Neural cell (in vitro differentiated cells): Measurements from ENCODE around the gene TSPEAR.

Experiments used
- EP300 ChIP-seq: fragments of 450-650 bp; conservative IDR thresholded peaks from 2 replicates; pipeline ENCODE4 v1.6.1; 2014; ENCODE audit warnings: antibody characterized with exemption, mild to moderate bottlenecking, moderate library complexity; ENCODE audit not compliant: poor library complexity, severe bottlenecking
- EZH2 ChIP-seq: fragments of 200-600, 300-800 bp; shearing (Covaris generic), sonication (generic); IDR thresholded peaks from 2 replicates; pipeline ENCODE4 v1.6.1; 2014; ENCODE audit warnings: antibody characterized with exemption, low read length, borderline replicate concordance, mild to moderate bottlenecking; ENCODE audit not compliant: insufficient read depth, poor library complexity, severe bottlenecking
- MXI1 ChIP-seq: fragments of 450-650 bp; conservative IDR thresholded peaks from 2 replicates; pipeline ENCODE4 v1.6.1; 2014; ENCODE audit warnings: antibody characterized with exemption, mild to moderate bottlenecking; ENCODE audit not compliant: poor library complexity, severe bottlenecking
- POLR2AphosphoS5 ChIP-seq: IDR thresholded peaks from 2 replicates; pipeline ENCODE4 v1.6.1; 2012
- RAD21 ChIP-seq: fragments of 450-650 bp; conservative IDR thresholded peaks from 2 replicates; pipeline ENCODE4 v1.6.1; 2014; ENCODE audit warnings: antibody characterized with exemption, mild to moderate bottlenecking, moderate library complexity
- SMC3 ChIP-seq: fragments of 450-650 bp; conservative IDR thresholded peaks from 2 replicates; pipeline ENCODE4 v1.6.1; 2014; ENCODE audit warnings: antibody characterized with exemption, mild to moderate bottlenecking, moderate library complexity; ENCODE audit not compliant: poor library complexity
- TAF1 ChIP-seq: IDR thresholded peaks from 2 replicates; pipeline ENCODE4 v1.6.1; 2012; ENCODE audit warnings: low read depth
- TF ChIP-seq, protein P1 (sequence below): fragments of 450-650 bp; IDR thresholded peaks from 2 replicates; pipeline ENCODE4 v1.5.1; 2014; ENCODE audit warnings: antibody characterized with exemption, mild to moderate bottlenecking, moderate library complexity; ENCODE audit not compliant: poor library complexity, severe bottlenecking
- TF ChIP-seq, protein P2 (sequence below): IDR thresholded peaks from 2 replicates; pipeline ENCODE4 v1.6.1; 2012; ENCODE audit warnings: borderline replicate concordance

DNA sequence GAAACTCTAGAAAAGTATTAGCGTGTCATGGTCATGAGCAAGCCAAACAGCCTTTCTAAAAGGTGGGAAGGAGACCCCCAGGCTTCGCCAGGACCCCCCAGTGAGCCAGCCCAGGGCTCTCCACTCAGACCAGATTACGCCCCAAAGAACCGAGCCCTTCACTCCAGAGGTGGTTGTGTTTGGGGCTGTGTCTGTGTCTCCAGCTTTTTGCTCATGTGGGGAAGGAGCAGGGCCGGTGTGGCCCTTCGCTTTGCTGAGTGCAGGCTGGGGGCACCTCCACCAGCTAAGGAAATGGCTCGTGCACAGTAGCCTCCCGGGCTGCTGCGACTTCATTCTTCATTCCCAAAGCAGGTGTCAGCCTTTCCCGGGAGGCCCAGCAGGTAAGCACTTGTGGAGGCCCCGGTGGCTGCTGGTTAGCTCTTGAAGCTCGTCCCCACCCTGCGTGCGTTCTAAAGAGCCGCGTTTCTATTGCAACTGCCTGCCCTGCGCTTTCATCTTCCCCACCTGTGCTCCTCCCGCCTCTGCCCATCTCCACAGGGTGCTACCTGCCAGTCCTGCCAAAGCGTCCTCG is 531 bp downstream of the TSPEAR start:
- TF ChIP-seq EZH2 (no peak), POLR2AphosphoS5 (no peak), EP300 (no peak), TAF1 (no peak), MXI1 (no peak), SMC3 (no peak), RAD21 (no peak)
- TF ChIP-seq, protein P1, sequence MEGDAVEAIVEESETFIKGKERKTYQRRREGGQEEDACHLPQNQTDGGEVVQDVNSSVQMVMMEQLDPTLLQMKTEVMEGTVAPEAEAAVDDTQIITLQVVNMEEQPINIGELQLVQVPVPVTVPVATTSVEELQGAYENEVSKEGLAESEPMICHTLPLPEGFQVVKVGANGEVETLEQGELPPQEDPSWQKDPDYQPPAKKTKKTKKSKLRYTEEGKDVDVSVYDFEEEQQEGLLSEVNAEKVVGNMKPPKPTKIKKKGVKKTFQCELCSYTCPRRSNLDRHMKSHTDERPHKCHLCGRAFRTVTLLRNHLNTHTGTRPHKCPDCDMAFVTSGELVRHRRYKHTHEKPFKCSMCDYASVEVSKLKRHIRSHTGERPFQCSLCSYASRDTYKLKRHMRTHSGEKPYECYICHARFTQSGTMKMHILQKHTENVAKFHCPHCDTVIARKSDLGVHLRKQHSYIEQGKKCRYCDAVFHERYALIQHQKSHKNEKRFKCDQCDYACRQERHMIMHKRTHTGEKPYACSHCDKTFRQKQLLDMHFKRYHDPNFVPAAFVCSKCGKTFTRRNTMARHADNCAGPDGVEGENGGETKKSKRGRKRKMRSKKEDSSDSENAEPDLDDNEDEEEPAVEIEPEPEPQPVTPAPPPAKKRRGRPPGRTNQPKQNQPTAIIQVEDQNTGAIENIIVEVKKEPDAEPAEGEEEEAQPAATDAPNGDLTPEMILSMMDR = no peak
- TF ChIP-seq, protein P2, sequence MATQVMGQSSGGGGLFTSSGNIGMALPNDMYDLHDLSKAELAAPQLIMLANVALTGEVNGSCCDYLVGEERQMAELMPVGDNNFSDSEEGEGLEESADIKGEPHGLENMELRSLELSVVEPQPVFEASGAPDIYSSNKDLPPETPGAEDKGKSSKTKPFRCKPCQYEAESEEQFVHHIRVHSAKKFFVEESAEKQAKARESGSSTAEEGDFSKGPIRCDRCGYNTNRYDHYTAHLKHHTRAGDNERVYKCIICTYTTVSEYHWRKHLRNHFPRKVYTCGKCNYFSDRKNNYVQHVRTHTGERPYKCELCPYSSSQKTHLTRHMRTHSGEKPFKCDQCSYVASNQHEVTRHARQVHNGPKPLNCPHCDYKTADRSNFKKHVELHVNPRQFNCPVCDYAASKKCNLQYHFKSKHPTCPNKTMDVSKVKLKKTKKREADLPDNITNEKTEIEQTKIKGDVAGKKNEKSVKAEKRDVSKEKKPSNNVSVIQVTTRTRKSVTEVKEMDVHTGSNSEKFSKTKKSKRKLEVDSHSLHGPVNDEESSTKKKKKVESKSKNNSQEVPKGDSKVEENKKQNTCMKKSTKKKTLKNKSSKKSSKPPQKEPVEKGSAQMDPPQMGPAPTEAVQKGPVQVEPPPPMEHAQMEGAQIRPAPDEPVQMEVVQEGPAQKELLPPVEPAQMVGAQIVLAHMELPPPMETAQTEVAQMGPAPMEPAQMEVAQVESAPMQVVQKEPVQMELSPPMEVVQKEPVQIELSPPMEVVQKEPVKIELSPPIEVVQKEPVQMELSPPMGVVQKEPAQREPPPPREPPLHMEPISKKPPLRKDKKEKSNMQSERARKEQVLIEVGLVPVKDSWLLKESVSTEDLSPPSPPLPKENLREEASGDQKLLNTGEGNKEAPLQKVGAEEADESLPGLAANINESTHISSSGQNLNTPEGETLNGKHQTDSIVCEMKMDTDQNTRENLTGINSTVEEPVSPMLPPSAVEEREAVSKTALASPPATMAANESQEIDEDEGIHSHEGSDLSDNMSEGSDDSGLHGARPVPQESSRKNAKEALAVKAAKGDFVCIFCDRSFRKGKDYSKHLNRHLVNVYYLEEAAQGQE = no peak
